ENCODE results near the gene AFM.

The AFM gene

DNA sequence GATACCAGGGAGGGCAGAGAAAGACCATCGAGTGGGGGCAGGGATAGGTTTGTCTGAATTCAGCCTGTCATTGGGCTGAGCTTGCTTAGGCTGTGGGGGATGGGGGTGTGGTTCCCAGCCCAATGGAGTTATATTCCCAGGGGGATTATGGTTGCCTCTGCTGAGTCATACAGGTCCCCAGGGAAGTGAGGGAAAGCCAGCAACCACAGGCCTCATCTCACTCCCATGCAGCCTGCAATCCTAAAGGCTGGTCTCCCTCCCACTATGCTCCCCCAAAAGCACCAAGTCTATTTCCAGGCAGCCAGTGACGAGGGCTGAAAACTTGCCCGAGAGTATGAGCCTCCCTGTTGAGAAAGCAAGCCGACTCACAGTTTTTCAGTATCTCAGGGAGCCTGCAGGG, 39.3 kb downstream of the AFM start:
- TF ChIP-seq, protein P1, sequence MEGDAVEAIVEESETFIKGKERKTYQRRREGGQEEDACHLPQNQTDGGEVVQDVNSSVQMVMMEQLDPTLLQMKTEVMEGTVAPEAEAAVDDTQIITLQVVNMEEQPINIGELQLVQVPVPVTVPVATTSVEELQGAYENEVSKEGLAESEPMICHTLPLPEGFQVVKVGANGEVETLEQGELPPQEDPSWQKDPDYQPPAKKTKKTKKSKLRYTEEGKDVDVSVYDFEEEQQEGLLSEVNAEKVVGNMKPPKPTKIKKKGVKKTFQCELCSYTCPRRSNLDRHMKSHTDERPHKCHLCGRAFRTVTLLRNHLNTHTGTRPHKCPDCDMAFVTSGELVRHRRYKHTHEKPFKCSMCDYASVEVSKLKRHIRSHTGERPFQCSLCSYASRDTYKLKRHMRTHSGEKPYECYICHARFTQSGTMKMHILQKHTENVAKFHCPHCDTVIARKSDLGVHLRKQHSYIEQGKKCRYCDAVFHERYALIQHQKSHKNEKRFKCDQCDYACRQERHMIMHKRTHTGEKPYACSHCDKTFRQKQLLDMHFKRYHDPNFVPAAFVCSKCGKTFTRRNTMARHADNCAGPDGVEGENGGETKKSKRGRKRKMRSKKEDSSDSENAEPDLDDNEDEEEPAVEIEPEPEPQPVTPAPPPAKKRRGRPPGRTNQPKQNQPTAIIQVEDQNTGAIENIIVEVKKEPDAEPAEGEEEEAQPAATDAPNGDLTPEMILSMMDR (IDR thresholded peaks at IDR 0.05; ENCODE audit: control extremely low read depth, extremely low read depth, low read depth, missing control alignments): no peak
- CTCF ChIA-PET: interaction anchor here (1.1 to 1.5 kb wide), 2 partner anchors 12 to 132 kb away, joined by 3 to 4 read pairs; no protein-coding TSS in a partner anchor
- DNase-seq (ENCODE audit: extremely low spot score): no peak
- POLR2A ChIA-PET: no interaction called here

GRCh38 chr4:73523126-73523525, 41.6 kb downstream of the AFM start:
- TF ChIP-seq, protein P1 (IDR thresholded peaks at IDR 0.05; ENCODE audit: control extremely low read depth, extremely low read depth, low read depth, missing control alignments): no peak
- CTCF ChIA-PET: interaction anchor here (1.5 kb wide), 1 partner anchor 23 kb away, joined by 3 read pairs; no protein-coding TSS in a partner anchor
- DNase-seq (ENCODE audit: extremely low spot score): no peak

GRCh38 chr4:73525611-73526010, 44.1 kb downstream of the AFM start:
- TF ChIP-seq, protein P1 (IDR thresholded peaks at IDR 0.05; ENCODE audit: control extremely low read depth, extremely low read depth, low read depth, missing control alignments): no peak
- ChIA-PET CTCF (interaction anchor here (0.9 to 1.2 kb wide), 2 partner anchors 18 to 145 kb away, joined by 3 read pairs; no protein-coding TSS in a partner anchor), POLR2A (no interaction called here)
- DNase-seq (ENCODE audit: extremely low spot score): no peak

More at GRCh38 chr4:73523126-73523525, 41.6 kb downstream of the AFM start:
- POLR2A ChIA-PET: no interaction called here

GRCh38 chr4:73527196-73527595, 45.7 kb downstream of the AFM start:
- no peak for DNase-seq (ENCODE audit: extremely low spot score)
- TF ChIP-seq, protein P1 (IDR thresholded peaks at IDR 0.05; ENCODE audit: control extremely low read depth, extremely low read depth, low read depth, missing control alignments): no peak
- ChIA-PET CTCF (interaction anchor here (1.4 kb wide), 1 partner anchor 13 kb away, joined by 4 read pairs; no protein-coding TSS in a partner anchor), POLR2A (no interaction called here)

GRCh38 chr4:73528171-73528570, 46.6 kb downstream of the AFM start:
- no peak for DNase-seq (ENCODE audit: extremely low spot score)
- CTCF ChIA-PET: no interaction called here
- TF ChIP-seq, protein P1 (IDR thresholded peaks at IDR 0.05; ENCODE audit: control extremely low read depth, extremely low read depth, low read depth, missing control alignments): no peak
- POLR2A ChIA-PET: no interaction called here

GRCh38 chr4:73533515-73534422, 52.2 kb downstream of the AFM start:
- DNase-seq (ENCODE audit: extremely low spot score): no peak
- POLR2A ChIA-PET: no interaction called here
- CTCF ChIA-PET: interaction anchor here (1.2 to 2.0 kb wide), 4 partner anchors 14 to 40 kb away, joined by 4 to 5 read pairs (median 4); no protein-coding TSS in a partner anchor
- TF ChIP-seq, protein P1 (IDR thresholded peaks at IDR 0.05; ENCODE audit: control extremely low read depth, extremely low read depth, low read depth, missing control alignments): no peak

Measured in GM10248 (cell line).